H1 (cell line): Measurements from ENCODE around the gene UBE2O. TPM values are rescaled to one million over a fixed set of nuclear protein-coding genes. Genes with fewer than 3 reads are reported as not detected.

Experiments used
- CTCF ChIA-PET: fragments of 300-600 bp; sonication (Branson Sonifier 250); formaldehyde crosslinking; loops from one replicate; lab custom pipeline; 2021; ENCODE audit not compliant: partially characterized antibody; lab: Charles Lee
- POLR2A ChIA-PET: fragments of 300-600 bp; sonication (Branson Sonifier 250); formaldehyde crosslinking; loops from one replicate; lab custom pipeline; 2021; ENCODE audit warnings: inconsistent platforms; ENCODE audit not compliant: partially characterized antibody; lab: Charles Lee
- DNase-seq, 2 experiments: peaks; one replicate each; pipeline versions ENCODE4 v3.0.0 to v3.0.0-alpha.2; 2010 to 2022; ENCODE audit warnings: low spot score in 2 of 2, low read depth in 1 of 2, mixed read lengths in 1 of 2
- FAIRE-seq: peaks from 2 replicates; lab custom pipeline; 2011; peaks lifted over from hg19 to GRCh38; lab: Jason Lieb, UNC
- H2AFZ ChIP-seq: 2 replicates; pipeline ENCODE4 v1.8.1; 2012; ENCODE audit warnings: low read length, inconsistent platforms
- H2AK5ac ChIP-seq: 2 replicates; pipeline ENCODE4 v1.6.1; 2013; ENCODE audit warnings: low read depth, low read length
- H2BK120ac ChIP-seq: replicated peaks from 2 replicates; pipeline ENCODE3; 2013; ENCODE audit warnings: low read depth, low read length, inconsistent platforms
- H2BK12ac ChIP-seq: 2 replicates; pipeline ENCODE4 v1.6.1; 2013; ENCODE audit warnings: low read depth, low read length
- H2BK15ac ChIP-seq: 2 replicates; pipeline ENCODE4 v1.6.1; 2013; ENCODE audit warnings: low read length
- H2BK20ac ChIP-seq: 2 replicates; pipeline ENCODE4 v1.6.1; 2013; ENCODE audit warnings: low read length
- H2BK5ac ChIP-seq: 2 replicates; pipeline ENCODE4 v1.6.1; 2013; ENCODE audit warnings: low read depth, low read length
- H3K14ac ChIP-seq: 2 replicates; pipeline ENCODE4 v1.6.1; 2013; ENCODE audit warnings: inconsistent platforms; ENCODE audit not compliant: insufficient read length
- H3K18ac ChIP-seq: 2 replicates; pipeline ENCODE4 v1.6.1; 2013; ENCODE audit warnings: low read length; ENCODE audit errors: extremely low read depth
- H3K23ac ChIP-seq: 2 replicates; pipeline ENCODE4 v1.6.1; 2013; ENCODE audit warnings: inconsistent platforms; ENCODE audit not compliant: insufficient read length
- H3K23me2 ChIP-seq: 2 replicates; pipeline ENCODE4 v1.6.1; 2013; ENCODE audit warnings: low read depth, low read length
- H3K27ac ChIP-seq: 2 replicates; pipeline ENCODE4 v1.6.1; 2011; ENCODE audit warnings: low read depth, low read length, inconsistent platforms
- H3K27me3 ChIP-seq, 4 experiments: replicated peaks in 1 of 4; 1 replicate in 1 of 4; 2 replicates in 3 of 4; pipeline versions ENCODE4 v1.6.1 to v1.8.1; 2011 to 2013; ENCODE audit warnings: low read length in 3 of 4, mild to moderate bottlenecking in 3 of 4, inconsistent platforms in 2 of 4, mixed read lengths in 2 of 4, moderate library complexity in 1 of 4; ENCODE audit not compliant: control insufficient read depth in 3 of 4, insufficient read depth in 3 of 4; ENCODE audit errors: extremely low read depth in 1 of 4
- H3K36me3 ChIP-seq, 4 experiments: 2 replicates each; pipeline versions ENCODE4 v1.6.1 to v1.8.1; 2011 to 2013; ENCODE audit warnings: mild to moderate bottlenecking in 4 of 4, low read length in 3 of 4, moderate library complexity in 2 of 4, control low read depth in 1 of 4, inconsistent platforms in 1 of 4; ENCODE audit not compliant: insufficient read depth in 4 of 4, control insufficient read depth in 2 of 4
- H3K4ac ChIP-seq: replicated peaks from 2 replicates; pipeline ENCODE3; 2013; ENCODE audit warnings: low read length, low read depth, mixed read lengths, inconsistent platforms; ENCODE audit not compliant: insufficient read length
- H3K4me1 ChIP-seq, 4 experiments: replicated peaks in 1 of 4; 1 replicate in 1 of 4; 2 replicates in 3 of 4; pipeline versions ENCODE4 v1.6.1 to v1.8.1; 2011 to 2013; ENCODE audit warnings: low read length in 3 of 4, inconsistent platforms in 2 of 4, mixed read lengths in 1 of 4; ENCODE audit not compliant: insufficient read depth in 4 of 4, control insufficient read depth in 3 of 4
- H3K4me2 ChIP-seq, 2 experiments: 2 replicates each; pipeline versions ENCODE4 v1.6.1 to v1.8.1; 2011 to 2013; ENCODE audit warnings: low read depth in 2 of 2, low read length in 2 of 2, control low read depth in 1 of 2, inconsistent platforms in 1 of 2, mild to moderate bottlenecking in 1 of 2; ENCODE audit not compliant: insufficient read depth in 1 of 2
- H3K4me3 ChIP-seq, 4 experiments: fragments of 200-600, 300-600 bp in 1 of 4; sonication (generic), shearing (Covaris generic), sonication (Bioruptor Twin) in 1 of 4; 2 replicates each; pipeline versions ENCODE4 v1.5.1 to v1.8.1; 2011 to 2016; ENCODE audit warnings: low read length in 4 of 4, low read depth in 3 of 4, control low read depth in 2 of 4, inconsistent platforms in 2 of 4, mild to moderate bottlenecking in 2 of 4, mixed read lengths in 1 of 4, moderate library complexity in 1 of 4; ENCODE audit not compliant: insufficient read depth in 2 of 4; ENCODE audit errors: extremely low read depth in 1 of 4
- H3K56ac ChIP-seq: replicated peaks from 2 replicates; pipeline ENCODE3; 2013; ENCODE audit warnings: low read depth, mild to moderate bottlenecking, mixed read lengths, low read length, inconsistent platforms; ENCODE audit not compliant: insufficient read length
- H3K79me1 ChIP-seq: 2 replicates; pipeline ENCODE4 v1.6.1; 2013; ENCODE audit warnings: low read depth, low read length, control low read depth
- H3K79me2 ChIP-seq, 2 experiments: 2 replicates each; pipeline versions ENCODE4 v1.6.1 to v1.8.1; 2012 to 2013; ENCODE audit warnings: low read length in 2 of 2, mild to moderate bottlenecking in 2 of 2, inconsistent platforms in 1 of 2; ENCODE audit not compliant: insufficient read depth in 2 of 2, control insufficient read depth in 1 of 2
- H3K9ac ChIP-seq, 4 experiments: replicated peaks in 1 of 4; 1 replicate in 1 of 4; 2 replicates in 3 of 4; pipeline versions ENCODE4 v1.6.1 to v1.8.1; 2011 to 2013; ENCODE audit warnings: low read depth in 3 of 4, low read length in 3 of 4, control low read depth in 2 of 4, mild to moderate bottlenecking in 2 of 4, moderate library complexity in 2 of 4, inconsistent platforms in 1 of 4; ENCODE audit errors: extremely low read depth in 1 of 4
- H3K9me3 ChIP-seq, 2 experiments: 2 replicates each; pipeline versions ENCODE4 v1.6.1 to v1.8.1; 2012 to 2013; ENCODE audit warnings: mild to moderate bottlenecking in 2 of 2, moderate library complexity in 2 of 2, control low read depth in 1 of 2, inconsistent platforms in 1 of 2, low read depth in 1 of 2, low read length in 1 of 2, mixed read lengths in 1 of 2; ENCODE audit not compliant: insufficient read depth in 2 of 2
- H4K20me1 ChIP-seq, 2 experiments: replicated peaks in 1 of 2; 2 replicates each; pipeline versions ENCODE3 to v1.8.1; 2011 to 2013; ENCODE audit warnings: inconsistent platforms in 2 of 2, low read length in 2 of 2, mild to moderate bottlenecking in 1 of 2; ENCODE audit not compliant: insufficient read depth in 2 of 2, control insufficient read depth in 1 of 2
- H4K5ac ChIP-seq: 2 replicates; pipeline ENCODE4 v1.6.1; 2013; ENCODE audit warnings: low read length, low read depth, mixed read lengths, inconsistent platforms; ENCODE audit not compliant: insufficient read length
- H4K8ac ChIP-seq: 2 replicates; pipeline ENCODE4 v1.8.0; 2013; ENCODE audit warnings: mild to moderate bottlenecking, moderate library complexity, low read length, inconsistent platforms; ENCODE audit not compliant: insufficient read depth; ENCODE audit errors: extremely low read depth
- H4K91ac ChIP-seq: replicated peaks from 2 replicates; pipeline ENCODE3; 2013; ENCODE audit warnings: low read length, mixed read lengths, inconsistent platforms; ENCODE audit not compliant: insufficient read length
- MAFK ChIP-seq: IDR thresholded peaks from 2 replicates; pipeline ENCODE4 v1.6.1; 2012; ENCODE audit warnings: low read depth, mild to moderate bottlenecking, improper control_type of control experiment, low read length
- WGBS, 2 experiments: shearing (Covaris generic) in 1 of 2; methylation state at CpG; one replicate each; pipeline versions ENCODE4 v1.1.6 to v1.1.7; 2013 to 2015; ENCODE audit warnings: low lambda C conversion rate in 2 of 2, mixed read lengths in 2 of 2, inconsistent platforms in 1 of 2, low coverage in 1 of 2, missing lambda C conversion rate in 1 of 2; ENCODE audit not compliant: insufficient replicate concordance in 2 of 2, insufficient coverage in 1 of 2, insufficient read length in 1 of 2; ENCODE audit errors: extremely low coverage in 1 of 2, missing lambda C conversion rate in 1 of 2; 5-methylcytosine and 5-hydroxymethylcytosine counted together
- polyA plus RNA-seq, 7 experiments: library from polyadenylated mRNA; depleted of rRNA in 3 of 7; stranded (reverse) in 5 of 7; unstranded in 2 of 7; fragments of >200 nt in 5 of 7; fragments of 200-250 nt in 2 of 7; gene quantifications; 1 replicate in 5 of 7; 2 replicates in 1 of 7; 4 replicates in 1 of 7; pipeline versions ENCODE4 v1.2.1 to v1.2.3, GENCODE V29; 2011 to 2013; ENCODE audit warnings: missing spikeins in 2 of 7, mixed read lengths in 2 of 7
- total RNA-seq: library from RNA; stranded (reverse); fragmentation: NEBNext Ultra II Directional; extraction: Animal tissue kit (Norgen Biotek cat#: 25700); gene quantifications from 2 replicates; pipeline ENCODE4 v1.2.1, GENCODE V29; 2021

UBE2O gene
- total and polyA plus RNA-seq, 2 of the 8 experiments (the other 6 are each of a cell fraction or from before 2014, with no cell fraction given), result 24.4 to 63.0 TPM

GRCh38 chr17:76369804-76370203, 83.1 kb downstream of the UBE2O start:
- Histone ChIP-seq H3K23me2 (no peaks in the 10 kb centered on the region), H3K18ac (no peak overlapping the region), H3K23ac (no peak overlapping the region), H4K5ac (no peak overlapping the region), H3K9ac (no peak overlapping the region), H2BK5ac (no peak overlapping the region), H3K79me1 (no peaks in the 10 kb centered on the region), H2BK20ac (no peak overlapping the region), H4K91ac (no peak overlapping the region), H3K4ac (no peak overlapping the region), H3K14ac (no peak overlapping the region), H4K20me1 (no peaks in the 10 kb centered on the region), H3K9me3 (no peaks in the 10 kb centered on the region), H3K4me3 (no peak overlapping the region), H3K27me3 (no peaks in the 10 kb centered on the region), H2BK12ac (no peak overlapping the region), H3K56ac (no peak overlapping the region), H3K4me1 (peaks cover 0 to 4% (median 3%) of the 10 kb centered on the region in 4 experiments; a peak in 3 of 7 replicates), H3K79me2 (no peaks in the 10 kb centered on the region), H3K27ac (no peak overlapping the region), H4K8ac (no peak overlapping the region), H2AFZ (no peak overlapping the region), H3K4me2 (no peak overlapping the region), H2BK120ac (no peak overlapping the region), H2AK5ac (no peak overlapping the region), H2BK15ac (no peak overlapping the region), H3K36me3 (no peaks in the 10 kb centered on the region; a peak in 1 of 8 replicates)
- FAIRE-seq (no peak), DNase-seq (no peak)
- 92% methylated on average over 7 of the region's 7 CpGs; no CpG with 5 or more reads in 1 of the 2 experiments for WGBS, 2 experiments
- ChIA-PET POLR2A (no interaction called here), CTCF (interaction anchor here (0.7 to 29.3 kb wide), 21 partner anchors 8 to 1643 kb away, joined by 3 to 635 read pairs (median 4); partner anchors contain the start of genes QRICH2 and SPHK1)
- TF ChIP-seq MAFK, result no peak
